HG03460 (cell line): Measurements from ENCODE around the gene CDK5R2.

Experiments
- ATAC-seq: cut with Tn5 transposase; IDR thresholded peaks from one replicate; pipeline ENCODE4 v1.9.1; 2021; ENCODE audit not compliant: unreplicated experiment

CDK5R2 gene

DNA sequence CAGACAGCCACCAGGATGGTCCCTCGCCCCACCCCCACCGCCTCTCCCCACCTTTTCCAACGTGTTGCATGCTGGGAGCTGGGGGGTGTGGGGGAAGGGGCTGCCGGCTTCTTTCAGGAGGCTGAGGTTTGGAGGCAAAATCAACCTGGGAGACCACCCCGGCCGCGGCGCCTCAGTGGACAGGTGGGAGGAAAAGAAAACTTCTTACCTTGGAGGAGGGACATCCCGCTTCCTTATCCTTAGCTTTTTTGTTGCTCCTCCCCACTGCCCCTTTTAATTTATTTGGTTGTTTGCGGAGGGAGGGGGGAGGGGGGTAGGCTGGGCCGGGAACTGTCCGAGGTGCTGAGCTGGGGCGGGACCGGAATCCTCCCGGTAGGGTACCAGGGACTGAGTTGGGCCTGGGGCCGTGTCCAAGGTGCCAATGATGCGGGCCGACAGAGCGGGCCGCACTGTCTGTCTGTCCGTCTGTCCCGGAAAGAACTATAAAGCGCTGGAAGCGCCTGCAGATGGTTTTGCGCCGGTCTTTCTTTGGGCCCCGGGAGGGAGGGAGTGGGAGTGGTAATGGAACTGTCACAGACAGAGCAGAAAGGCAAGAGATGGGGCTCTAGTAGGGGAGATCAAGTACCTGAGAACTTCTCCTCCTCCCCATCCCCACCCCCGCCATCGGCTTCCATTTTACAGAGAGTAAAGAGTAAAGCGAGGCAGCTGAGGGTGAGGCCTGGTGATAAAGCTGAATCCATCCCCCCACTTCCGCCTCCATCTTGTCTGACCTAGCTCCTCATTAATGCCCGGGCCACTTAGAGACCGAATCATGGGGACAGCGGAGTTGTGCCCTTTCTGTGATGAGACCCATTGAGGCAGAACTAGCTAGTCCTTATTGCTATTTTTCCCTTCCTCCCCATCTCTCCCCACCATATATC, 2.4 kb downstream of the CDK5R2 start:
- ATAC-seq = no peak

- no peak for ATAC-seq
These were observed 3.5 kb downstream of the CDK5R2 start for GRCh38 chr2:218962859-218963492.

- ATAC-seq = no peak
These were observed 4.1 kb downstream of the CDK5R2 start for GRCh38 chr2:218963601-218964000.

DNA sequence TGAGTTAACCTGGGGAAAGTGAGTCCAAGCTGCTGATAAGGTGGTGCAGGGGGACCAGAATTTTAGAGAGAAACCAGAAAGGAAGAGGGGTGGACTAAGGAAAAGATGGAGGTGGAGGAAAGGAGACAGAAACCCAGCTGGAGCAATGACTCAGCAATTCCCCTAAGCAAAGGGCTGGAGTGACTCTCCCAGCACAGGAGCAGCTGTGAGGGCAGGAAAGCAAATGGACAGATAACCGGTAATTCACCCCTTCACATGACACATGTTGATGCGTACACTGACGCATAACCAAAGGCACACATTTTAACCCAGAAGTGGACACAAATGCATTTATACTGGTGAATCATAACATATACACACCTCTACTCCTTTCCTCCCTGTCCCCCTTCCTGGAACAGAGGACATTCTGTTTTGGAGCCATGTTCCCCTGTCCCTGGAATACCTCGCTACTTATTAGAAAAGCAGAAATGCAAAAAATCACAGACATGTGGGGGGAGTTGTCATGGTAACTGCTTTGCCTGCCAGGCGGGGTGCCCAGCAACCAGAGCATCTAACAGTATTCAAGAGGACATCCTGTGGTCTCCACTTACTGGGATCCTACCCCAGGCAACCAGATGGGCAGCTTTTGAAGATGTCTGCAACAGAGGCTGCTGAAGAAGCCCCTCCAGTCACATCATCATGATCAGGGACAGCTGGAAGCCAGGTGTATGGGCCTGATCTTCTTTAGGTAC, 4.7 kb downstream of the CDK5R2 start:
- no peak for ATAC-seq

- ATAC-seq = no peak
These were observed 11.4 kb downstream of the CDK5R2 start for GRCh38 chr2:218970894-218971293.

DNA sequence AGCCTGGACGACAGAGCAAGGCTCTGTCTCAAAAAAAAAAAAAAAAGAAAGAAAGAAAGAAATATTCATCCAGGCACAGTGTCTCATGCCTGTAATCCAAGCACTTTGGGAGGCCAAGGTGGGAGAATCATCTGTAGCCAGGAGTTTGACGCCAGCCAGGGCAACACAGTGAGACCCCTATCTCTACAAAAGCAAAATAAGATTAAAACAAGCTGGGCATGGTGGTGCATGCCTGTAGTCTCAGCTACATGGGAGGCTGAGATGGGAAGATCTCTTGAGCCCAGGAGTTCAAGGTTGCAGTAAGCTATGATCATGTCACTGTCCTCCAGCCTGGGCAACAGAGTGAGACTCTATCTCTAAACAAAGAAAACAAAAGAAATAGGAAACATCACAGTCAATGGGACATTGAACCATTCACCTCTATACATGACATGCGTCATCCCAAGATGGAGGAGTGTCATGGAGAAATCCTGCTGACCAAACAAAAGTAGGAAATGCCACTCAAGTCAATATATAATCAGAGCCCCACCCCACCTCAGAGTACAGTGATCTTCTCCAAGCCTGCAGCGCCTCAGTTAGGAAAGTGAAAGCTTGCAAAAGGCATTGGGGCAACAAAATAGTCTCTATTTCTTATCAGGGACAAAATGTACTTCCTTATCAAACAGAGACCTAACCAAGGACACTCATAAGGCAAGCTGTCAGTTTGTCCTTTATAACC, 15.8 kb downstream of the CDK5R2 start:
- no peak for ATAC-seq

- ATAC-seq = peak; percentile 82
These were observed 20.6 kb downstream of the CDK5R2 start for GRCh38 chr2:218979846-218980734.

GRCh38 chr2:218980735-218981389, 21.4 kb downstream of the CDK5R2 start:
- no peak for ATAC-seq

DNA sequence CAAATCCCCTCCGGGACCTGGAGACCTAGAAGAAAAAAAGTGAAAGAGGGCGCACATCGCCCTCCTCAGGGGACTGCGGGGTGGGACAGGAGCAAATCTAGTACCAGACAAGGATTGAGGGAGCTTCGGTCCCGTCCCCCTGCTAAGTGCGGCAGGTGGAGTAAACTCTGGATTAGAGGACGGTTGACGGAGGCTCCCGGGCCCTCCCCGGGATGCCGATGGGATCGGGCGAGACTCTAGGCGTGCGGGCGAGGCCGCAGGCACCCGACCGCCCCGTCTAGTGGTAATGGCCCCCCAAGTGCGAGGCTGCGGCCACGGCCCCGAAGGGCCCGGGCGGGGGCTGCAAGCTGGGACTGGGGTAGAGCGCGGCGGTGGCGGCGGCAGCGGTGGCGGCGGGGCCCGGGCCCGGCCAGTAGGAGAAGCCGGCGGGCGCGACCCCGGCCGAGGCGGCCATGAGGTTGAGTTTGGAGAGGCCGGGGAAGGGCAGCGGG, 22.0 kb downstream of the CDK5R2 start:
- ATAC-seq = no peak

GRCh38 chr2:218981881-218982585, 22.6 kb downstream of the CDK5R2 start:
- ATAC-seq = no peak

DNA sequence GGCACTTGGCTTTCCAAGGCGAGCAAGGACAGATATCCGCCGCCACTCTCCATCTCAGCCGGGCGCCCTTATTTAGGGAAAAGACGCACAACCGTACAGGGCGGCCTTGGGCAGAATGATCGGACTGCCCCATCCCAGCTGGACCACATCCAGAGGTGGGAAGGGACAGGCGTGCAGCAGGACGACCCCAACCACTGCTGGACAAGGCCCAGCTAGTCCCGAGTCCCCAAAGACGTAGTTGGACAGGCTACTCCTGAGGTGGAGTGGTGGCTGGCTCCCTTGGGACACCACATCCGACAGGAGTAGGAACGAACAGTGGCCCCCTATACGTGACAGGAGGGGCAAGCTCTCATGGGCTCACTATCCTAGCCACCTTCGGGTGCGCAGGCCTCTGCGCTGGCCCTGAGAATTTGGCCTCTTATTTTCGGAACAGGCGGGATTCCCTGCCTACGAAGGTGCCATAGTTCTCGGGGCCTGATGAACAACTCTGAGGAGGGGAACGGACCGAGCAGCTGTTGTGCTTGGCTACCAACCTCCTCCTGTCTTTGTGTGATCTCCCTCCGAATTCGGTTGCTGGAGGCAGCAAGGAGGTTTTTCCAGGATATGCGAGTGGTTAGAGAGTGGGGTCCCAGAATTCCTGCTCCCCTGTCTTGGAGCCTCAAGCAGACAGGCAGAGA, 23.3 kb downstream of the CDK5R2 start:
- ATAC-seq = no peak

- ATAC-seq = no peak
These were observed 23.9 kb downstream of the CDK5R2 start for GRCh38 chr2:218983263-218983933.

GRCh38 chr2:218983934-218984238, 24.4 kb downstream of the CDK5R2 start:
- no peak for ATAC-seq

GRCh38 chr2:218984239-218985020, 25.0 kb downstream of the CDK5R2 start:
- ATAC-seq = no peak

DNA sequence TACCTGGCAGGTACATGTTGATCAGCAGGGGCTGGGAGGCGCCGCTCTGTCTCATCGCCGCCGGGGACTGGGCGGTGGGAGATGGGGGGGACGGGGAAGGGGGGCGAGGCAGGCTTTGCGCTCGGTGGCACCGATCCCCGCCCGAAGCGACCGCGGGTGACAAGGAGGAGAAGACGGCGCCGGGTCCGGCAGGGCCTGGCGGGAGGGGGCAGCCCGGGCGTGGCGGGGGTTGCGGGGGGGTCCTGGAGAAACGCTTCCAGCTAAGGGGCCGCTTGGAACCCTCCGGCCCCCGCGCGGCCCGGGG, 25.5 kb downstream of the CDK5R2 start, which contains the start of gene FEV:
FEV (minus strand) TSS at position 164 of the 304 bp plus-strand sequence; CDS start at position 55, 109 bp downstream.
- ATAC-seq = no peak

- ATAC-seq = no peak
These were observed 26.0 kb downstream of the CDK5R2 start for GRCh38 chr2:218985325-218986091.
